WTC11 (cell line): Measurements from ENCODE around the gene NHERF1. TPM values are rescaled to one million over a fixed set of nuclear protein-coding genes. Genes with fewer than 3 reads are reported as not detected.

ENCODE experiments used
- ATAC-seq: fragments of 200-7000 bp; cut with Tn5 transposase; 2 replicates; pipeline ENCODE4 v1.10.0; 2021; ENCODE audit warnings: mild to moderate bottlenecking, moderate library complexity
- CTCF ChIA-PET: fragments of 300-600 bp; sonication (Branson Sonifier 250); formaldehyde crosslinking; loops from one replicate; lab custom pipeline; 2021; ENCODE audit warnings: antibody characterized with exemption; lab: Charles Lee
- POLR2A ChIA-PET: fragments of 350-600 bp; sonication (Branson Sonifier 250); formaldehyde crosslinking; loops from one replicate; lab custom pipeline; 2021; ENCODE audit warnings: antibody characterized with exemption; lab: Charles Lee
- DNase-seq: peaks from one replicate; pipeline ENCODE4 v3.0.0; 2021; ENCODE audit warnings: low spot score
- H3K27ac Mint-ChIP-seq: 2 replicates; pipeline ENCODE4 v1.8.0; 2021; ENCODE audit warnings: mixed read lengths
- H3K27me3 Mint-ChIP-seq: 2 replicates; pipeline ENCODE4 v1.8.0; 2021; ENCODE audit warnings: low read depth, mild to moderate bottlenecking, moderate library complexity, mixed read lengths
- H3K36me3 Mint-ChIP-seq: 2 replicates; pipeline ENCODE4 v1.8.0; 2021; ENCODE audit warnings: mixed read lengths
- H3K4me1 Mint-ChIP-seq: 2 replicates; pipeline ENCODE4 v1.8.0; 2022; ENCODE audit warnings: mixed read lengths
- H3K4me3 Mint-ChIP-seq: 2 replicates; pipeline ENCODE4 v1.8.0; 2021; ENCODE audit warnings: mild to moderate bottlenecking, moderate library complexity, mixed read lengths
- H3K9me3 Mint-ChIP-seq: 2 replicates; pipeline ENCODE4 v1.8.0; 2021; ENCODE audit warnings: mixed read lengths
- ATF1 ChIP-seq: sonication (generic); formaldehyde crosslinking; IDR thresholded peaks from 2 replicates; pipeline ENCODE4 v1.8.1; 2023; ENCODE audit warnings: mild to moderate bottlenecking, moderate library complexity, missing genetic modification reagents
- ATF3 ChIP-seq: sonication (generic); formaldehyde crosslinking; conservative IDR thresholded peaks from 2 replicates; pipeline ENCODE4 v1.8.1; 2022; ENCODE audit warnings: mild to moderate bottlenecking, missing genetic modification reagents
- CBFB ChIP-seq: sonication (generic); formaldehyde crosslinking; IDR thresholded peaks from 2 replicates; pipeline ENCODE4 v1.8.1; 2022; ENCODE audit warnings: mild to moderate bottlenecking, low read depth, missing genetic modification reagents
- ETV6 ChIP-seq: sonication (generic); formaldehyde crosslinking; IDR thresholded peaks from 2 replicates; pipeline ENCODE4 v1.8.1; 2022; ENCODE audit warnings: mild to moderate bottlenecking, missing genetic modification reagents
- FOXK1 ChIP-seq: sonication (generic); formaldehyde crosslinking; IDR thresholded peaks from 2 replicates; pipeline ENCODE4 v1.8.0; 2022; ENCODE audit warnings: mild to moderate bottlenecking, moderate library complexity, missing genetic modification reagents
- GABPB1 ChIP-seq: sonication (generic); formaldehyde crosslinking; IDR thresholded peaks from 2 replicates; pipeline ENCODE4 v1.8.1; 2023; ENCODE audit warnings: mild to moderate bottlenecking, missing genetic modification reagents
- GRHL2 ChIP-seq: fragments of 250-450 bp; sonication (Bioruptor Pico); IDR thresholded peaks from 2 replicates; pipeline ENCODE4 v1.8.0; 2022; ENCODE audit warnings: mild to moderate bottlenecking, moderate library complexity; ENCODE audit not compliant: insufficient replicate concordance, severe bottlenecking
- IRF1 ChIP-seq: sonication (generic); formaldehyde crosslinking; IDR thresholded peaks from 2 replicates; pipeline ENCODE4 v1.8.0; 2023; ENCODE audit warnings: missing genetic modification reagents
- JAZF1 ChIP-seq: fragments of 250-450 bp; sonication (Bioruptor Pico); IDR thresholded peaks from 2 replicates; pipeline ENCODE4 v1.9.0; 2021; ENCODE audit warnings: moderate library complexity, mild to moderate bottlenecking, inconsistent platforms
- MLX ChIP-seq: sonication (generic); formaldehyde crosslinking; IDR thresholded peaks from 2 replicates; pipeline ENCODE4 v1.8.1; 2023; ENCODE audit warnings: mild to moderate bottlenecking, missing genetic modification reagents, moderate library complexity
- MXD4 ChIP-seq: fragments of 250-450 bp; sonication (Bioruptor Pico); IDR thresholded peaks from 2 replicates; pipeline ENCODE4 v1.8.0; 2021; ENCODE audit warnings: mild to moderate bottlenecking, moderate library complexity, borderline replicate concordance
- NFYB ChIP-seq: sonication (generic); formaldehyde crosslinking; conservative IDR thresholded peaks from 2 replicates; pipeline ENCODE4 v1.8.0; 2022; ENCODE audit warnings: low read depth, missing genetic modification reagents
- NR1H2 ChIP-seq: sonication (generic); formaldehyde crosslinking; IDR thresholded peaks from 2 replicates; pipeline ENCODE4 v1.9.0; 2021; ENCODE audit warnings: mild to moderate bottlenecking, moderate library complexity, missing genetic modification reagents
- PRDM15 ChIP-seq: sonication (generic); formaldehyde crosslinking; IDR thresholded peaks from 2 replicates; pipeline ENCODE4 v1.8.0; 2022; ENCODE audit warnings: missing genetic modification reagents
- RELA ChIP-seq: sonication (generic); formaldehyde crosslinking; IDR thresholded peaks from 2 replicates; pipeline ENCODE4 v1.8.1; 2022; ENCODE audit warnings: missing genetic modification reagents, mild to moderate bottlenecking, borderline replicate concordance
- SMAD4 ChIP-seq: sonication (generic); formaldehyde crosslinking; IDR thresholded peaks from 2 replicates; pipeline ENCODE4 v1.8.0; 2022; ENCODE audit warnings: mild to moderate bottlenecking, missing genetic modification reagents
- TEAD4 ChIP-seq: sonication (generic); formaldehyde crosslinking; IDR thresholded peaks from 2 replicates; pipeline ENCODE4 v1.8.0; 2022; ENCODE audit warnings: mild to moderate bottlenecking, missing genetic modification reagents
- TP53 ChIP-seq: sonication (generic); formaldehyde crosslinking; IDR thresholded peaks from 2 replicates; pipeline ENCODE4 v1.8.1; 2023; ENCODE audit warnings: mild to moderate bottlenecking, missing genetic modification reagents
- ZBTB43 ChIP-seq: sonication (generic); formaldehyde crosslinking; IDR thresholded peaks from 2 replicates; pipeline ENCODE4 v1.8.1; 2023; ENCODE audit warnings: mild to moderate bottlenecking, missing genetic modification reagents
- ZNF138 ChIP-seq: sonication (generic); formaldehyde crosslinking; conservative IDR thresholded peaks from 2 replicates; pipeline ENCODE4 v1.8.1; 2022; ENCODE audit warnings: mild to moderate bottlenecking, moderate library complexity, missing genetic modification reagents
- ZNF232 ChIP-seq: sonication (generic); formaldehyde crosslinking; IDR thresholded peaks from 2 replicates; pipeline ENCODE4 v1.8.0; 2022; ENCODE audit warnings: mild to moderate bottlenecking, missing genetic modification reagents
- ZNF416 ChIP-seq: fragments of 250-450 bp; sonication (Bioruptor Pico); IDR thresholded peaks from 2 replicates; pipeline ENCODE4 v1.9.0; 2021; ENCODE audit warnings: mild to moderate bottlenecking, inconsistent platforms
- ZNF512 ChIP-seq: sonication (generic); formaldehyde crosslinking; IDR thresholded peaks from 2 replicates; pipeline ENCODE4 v1.8.1; 2022; ENCODE audit warnings: missing genetic modification reagents, borderline replicate concordance
- ZNF671 ChIP-seq: fragments of 250-450 bp; sonication (Bioruptor Pico); IDR thresholded peaks from 2 replicates; pipeline ENCODE4 v1.8.0; 2021; ENCODE audit warnings: mild to moderate bottlenecking
- total RNA-seq: library from RNA; stranded (reverse); gene quantifications from 3 replicates; pipeline ENCODE4 v1.2.3, GENCODE V29; 2021

Gene NHERF1
- total RNA-seq, 1 experiment from 2014 or later = 111 TPM

- POLR2A ChIA-PET = interaction anchor here (0.6 kb wide), 1 partner anchor 965 kb away, joined by 7 read pairs; no protein-coding TSS in a partner anchor
- DNase-seq = no peak
- no peak overlapping the region for H3K4me3 Mint-ChIP-seq
- no peak for ATAC-seq
- H3K36me3 Mint-ChIP-seq = peaks cover 15% of the 10 kb centered on the region
- no peaks in the 10 kb centered on the region for H3K4me1 Mint-ChIP-seq
- H3K27me3 Mint-ChIP-seq = no peaks in the 10 kb centered on the region
- TF ChIP-seq ETV6 (CRISPR knock-in tag) (no peak), GABPB1 (CRISPR knock-in tag) (no peak), ZNF416 (CRISPR knock-in tag) (no peak), IRF1 (CRISPR knock-in tag) (no peak), ZNF512 (CRISPR knock-in tag) (no peak), ATF1 (CRISPR knock-in tag) (no peak), NR1H2 (no peak), NFYB (CRISPR knock-in tag) (no peak), TEAD4 (CRISPR knock-in tag) (no peak), JAZF1 (no peak), PRDM15 (CRISPR knock-in tag) (no peak), GRHL2 (CRISPR knock-in tag) (no peak), CBFB (CRISPR knock-in tag) (no peak), ZBTB43 (CRISPR knock-in tag) (no peak), ATF3 (CRISPR knock-in tag) (no peak), ZNF138 (no peak), MLX (no peak), RELA (CRISPR knock-in tag) (no peak)
- TF ChIP-seq, all 79 proteins: peak for 0
- CTCF ChIA-PET = no interaction called here
- Mint-ChIP-seq H3K27ac (no peak overlapping the region), H3K9me3 (no peaks in the 10 kb centered on the region)
Measured at GRCh38 chr17:74796866-74797265, 48.4 kb downstream of the NHERF1 start.

- Mint-ChIP-seq H3K27me3 (no peaks in the 10 kb centered on the region), H3K36me3 (peaks cover 15% of the 10 kb centered on the region), H3K27ac (no peak overlapping the region), H3K4me1 (no peaks in the 10 kb centered on the region), H3K9me3 (no peaks in the 10 kb centered on the region), H3K4me3 (no peak overlapping the region)
- ATAC-seq = no peak
- DNase-seq = no peak
- POLR2A ChIA-PET = no interaction called here
- CTCF ChIA-PET = interaction anchor here (1.3 kb wide), 1 partner anchor 65 kb away, joined by 3 read pairs; no protein-coding TSS in a partner anchor
- TF ChIP-seq PRDM15 (CRISPR knock-in tag) (no peak), MXD4 (CRISPR knock-in tag) (no peak), TP53 (no peak), FOXK1 (CRISPR knock-in tag) (no peak), SMAD4 (CRISPR knock-in tag) (no peak), GABPB1 (CRISPR knock-in tag) (no peak), ZNF671 (CRISPR knock-in tag) (no peak), ZNF232 (no peak)
Measured at GRCh38 chr17:74797824-74798223, 49.4 kb downstream of the NHERF1 start.
